Neural progenitor cell (in vitro differentiated cells): ENCODE data around the gene SRGAP3. TPM values are rescaled to one million over a fixed set of nuclear protein-coding genes. Genes with fewer than 3 reads are reported as not detected.
A peak's percentile ranks its signal among the peaks of the same experiment; 100 is the strongest.

Experiments used
- DNase-seq: peaks from one replicate; pipeline ENCODE4 v3.0.0-alpha.2; 2016; ENCODE audit warnings: low spot score
- H2AFZ ChIP-seq: fragments of 200-600 bp; sonication (generic); replicated peaks from 2 replicates; pipeline ENCODE4 v1.6.1; 2016; ENCODE audit warnings: antibody characterized with exemption
- H3F3A ChIP-seq: fragments of 200-600 bp; sonication (generic); 2 replicates; pipeline ENCODE4 v1.6.1; 2016; ENCODE audit warnings: antibody characterized with exemption, low read depth
- H3K27ac ChIP-seq: fragments of 200-600 bp; sonication (generic); 2 replicates; pipeline ENCODE4 v1.5.1; 2016; ENCODE audit warnings: mild to moderate bottlenecking
- H3K27me3 ChIP-seq: fragments of 200-600 bp; sonication (generic); 2 replicates; pipeline ENCODE4 v1.6.1; 2016; ENCODE audit warnings: mild to moderate bottlenecking, moderate library complexity
- H3K36me3 ChIP-seq: fragments of 200-600 bp; sonication (generic); 2 replicates; pipeline ENCODE4 v1.5.1; 2016
- H3K4me1 ChIP-seq: fragments of 200-600 bp; sonication (generic); 2 replicates; pipeline ENCODE4 v1.6.1; 2016; ENCODE audit warnings: mixed run types
- H3K4me2 ChIP-seq: fragments of 200-600 bp; sonication (generic); 2 replicates; pipeline ENCODE4 v1.6.1; 2016
- H3K4me3 ChIP-seq: fragments of 200-600 bp; sonication (generic); 2 replicates; pipeline ENCODE4 v1.5.1; 2016
- H3K79me2 ChIP-seq: fragments of 200-600 bp; sonication (generic); 2 replicates; pipeline ENCODE4 v1.6.1; 2016; ENCODE audit warnings: low read depth
- H3K9ac ChIP-seq: fragments of 200-600 bp; sonication (generic); 2 replicates; pipeline ENCODE4 v1.6.1; 2016
- H3K9me3 ChIP-seq: fragments of 200-600 bp; sonication (generic); 2 replicates; pipeline ENCODE4 v1.5.1; 2016; ENCODE audit warnings: low read depth
- H4K20me1 ChIP-seq: fragments of 200-600 bp; sonication (generic); 2 replicates; pipeline ENCODE4 v1.6.1; 2016; ENCODE audit warnings: low read depth
- H3K27ac Mint-ChIP-seq: 3 replicates; pipeline ENCODE4 v1.8.0; 2021; ENCODE audit warnings: mixed read lengths
- H3K27me3 Mint-ChIP-seq: 2 replicates; pipeline ENCODE4 v1.8.0; 2022; ENCODE audit warnings: low read depth, mild to moderate bottlenecking, inconsistent platforms, moderate library complexity, mixed read lengths; ENCODE audit not compliant: insufficient read depth
- H3K36me3 Mint-ChIP-seq: 3 replicates; pipeline ENCODE4 v1.8.0; 2021; ENCODE audit warnings: mixed read lengths
- H3K4me1 Mint-ChIP-seq: 3 replicates; pipeline ENCODE4 v1.8.0; 2021; ENCODE audit warnings: mixed read lengths
- H3K4me3 Mint-ChIP-seq: 3 replicates; pipeline ENCODE4 v1.8.0; 2021; ENCODE audit warnings: mild to moderate bottlenecking, moderate library complexity, mixed read lengths
- H3K9me3 Mint-ChIP-seq: 3 replicates; pipeline ENCODE4 v1.8.0; 2020; ENCODE audit warnings: mixed read lengths
- CTCF ChIP-seq: fragments of 200-600 bp; sonication (generic); IDR thresholded peaks from 2 replicates; pipeline ENCODE4 v1.5.1; 2017; ENCODE audit warnings: antibody characterized with exemption, mild to moderate bottlenecking
- EZH2 ChIP-seq: fragments of 200-600 bp; sonication (generic); IDR thresholded peaks from 2 replicates; pipeline ENCODE4 v1.6.1; 2017; ENCODE audit warnings: antibody characterized with exemption, mild to moderate bottlenecking, moderate library complexity
- EZH2phosphoT487 ChIP-seq: fragments of 200-600 bp; sonication (generic); IDR thresholded peaks from 2 replicates; pipeline ENCODE4 v1.6.1; 2017; ENCODE audit warnings: antibody characterized with exemption
- total RNA-seq: library from RNA; depleted of rRNA; stranded (reverse); fragments of >200 nt; gene quantifications from 2 replicates; pipeline ENCODE4 v1.2.3, GENCODE V29; 2015; ENCODE audit warnings: low replicate concordance

The SRGAP3 gene
- total RNA-seq, 1 donor from 2014 or later, result 59.3 TPM

GRCh38 chr3:8975081-8976020 lies 274.1 kb downstream of the SRGAP3 start:
- H2AFZ ChIP-seq, result peak overlapping the region; percentile 75
- H3K4me3 Mint-ChIP-seq, result no peak overlapping the region
- H3K9me3 ChIP-seq, result no peaks in the 10 kb centered on the region
- H3K27me3 ChIP-seq, result no peaks in the 10 kb centered on the region
- H4K20me1 ChIP-seq, result no peaks in the 10 kb centered on the region
- H3K36me3 Mint-ChIP-seq, result no peaks in the 10 kb centered on the region
- H3K4me1 ChIP-seq, result no peaks in the 10 kb centered on the region
- H3K9ac ChIP-seq, result no peak overlapping the region
- H3K79me2 ChIP-seq, result no peaks in the 10 kb centered on the region
- no peak for DNase-seq
- no peak overlapping the region for H3K4me2 ChIP-seq
- H3K27ac Mint-ChIP-seq, result peak overlapping the region; percentile 58
- H3K4me3 ChIP-seq, result no peak overlapping the region
- H3K27ac ChIP-seq, result no peak overlapping the region
- H3K9me3 Mint-ChIP-seq, result peaks cover 7% of the 10 kb centered on the region
- peaks cover 7% of the 10 kb centered on the region for H3K27me3 Mint-ChIP-seq
- no peaks in the 10 kb centered on the region for H3F3A ChIP-seq
- no peaks in the 10 kb centered on the region for H3K36me3 ChIP-seq
- H3K4me1 Mint-ChIP-seq, result peaks cover 12% of the 10 kb centered on the region
- TF ChIP-seq EZH2 (no peak), CTCF (no peak)

GRCh38 chr3:8974458-8974857 lies 275.0 kb downstream of the SRGAP3 start:
- Mint-ChIP-seq H3K36me3 (no peaks in the 10 kb centered on the region), H3K27me3 (peaks cover 7% of the 10 kb centered on the region), H3K4me1 (peaks cover 11% of the 10 kb centered on the region), H3K27ac (no peak overlapping the region), H3K4me3 (no peak overlapping the region), H3K9me3 (peaks cover 4% of the 10 kb centered on the region)
- no peak for DNase-seq
- H3K79me2 ChIP-seq, result no peaks in the 10 kb centered on the region
- no peaks in the 10 kb centered on the region for H3K9me3 ChIP-seq
- H3K9ac ChIP-seq, result no peak overlapping the region
- no peak overlapping the region for H3K4me2 ChIP-seq
- no peaks in the 10 kb centered on the region for H3F3A ChIP-seq
- TF ChIP-seq EZH2 (no peak), CTCF (no peak), EZH2phosphoT487 (no peak)
- H2AFZ ChIP-seq, result no peak overlapping the region
- H3K27me3 ChIP-seq, result no peaks in the 10 kb centered on the region
- no peaks in the 10 kb centered on the region for H3K4me1 ChIP-seq
- no peak overlapping the region for H3K4me3 ChIP-seq
- no peaks in the 10 kb centered on the region for H4K20me1 ChIP-seq
- H3K36me3 ChIP-seq, result no peaks in the 10 kb centered on the region
- no peak overlapping the region for H3K27ac ChIP-seq

- H3K36me3 Mint-ChIP-seq, result no peaks in the 10 kb centered on the region
- no peak overlapping the region for H3K4me2 ChIP-seq
- H3K9me3 Mint-ChIP-seq, result peaks cover 2% of the 10 kb centered on the region
- no peak for TF ChIP-seq CTCF
- no peak for TF ChIP-seq EZH2phosphoT487
- no peak for TF ChIP-seq EZH2
- H3K27me3 Mint-ChIP-seq, result peaks cover 5% of the 10 kb centered on the region
- H3K4me1 Mint-ChIP-seq, result peaks cover 11% of the 10 kb centered on the region
- H3K4me3 ChIP-seq, result no peak overlapping the region
- H3K9me3 ChIP-seq, result no peaks in the 10 kb centered on the region
- no peaks in the 10 kb centered on the region for H4K20me1 ChIP-seq
- no peak overlapping the region for H3K27ac ChIP-seq
- no peaks in the 10 kb centered on the region for H3K36me3 ChIP-seq
- no peaks in the 10 kb centered on the region for H3K4me1 ChIP-seq
- H3K79me2 ChIP-seq, result no peaks in the 10 kb centered on the region
- peaks cover 5% of the 10 kb centered on the region for H3K27me3 ChIP-seq
- no peak overlapping the region for H3K27ac Mint-ChIP-seq
- no peak overlapping the region for H2AFZ ChIP-seq
- DNase-seq, result no peak
- H3K9ac ChIP-seq, result no peak overlapping the region
- no peaks in the 10 kb centered on the region for H3F3A ChIP-seq
- H3K4me3 Mint-ChIP-seq, result no peak overlapping the region
These were observed 276.8 kb downstream of the SRGAP3 start for GRCh38 chr3:8972639-8973038.
